OCI-LY7 (cell line): ENCODE measurements around the gene MSTN. TPM values are rescaled to one million over a fixed set of nuclear protein-coding genes. Genes with fewer than 3 reads are reported as not detected.

Experiments
- BruUV-seq: library from RNA; stranded (reverse); fragments of 400-500 nt; replicated peaks from 2 replicates; lab custom pipeline; 2021; lab: Mats Ljungman, UMichigan
- CTCF ChIA-PET: fragments of 300-600 bp; sonication (Branson Sonifier 250); formaldehyde crosslinking; loops from one replicate; lab custom pipeline; 2022; ENCODE audit warnings: antibody characterized with exemption; ENCODE audit not compliant: unreplicated experiment; lab: Charles Lee
- POLR2A ChIA-PET: fragments of 300-600 bp; sonication (Branson Sonifier 250); formaldehyde crosslinking; loops from one replicate; lab custom pipeline; 2022; ENCODE audit warnings: antibody characterized with exemption; lab: Charles Lee
- DNase-seq: peaks from one replicate; pipeline ENCODE4 v3.0.0-alpha.2; 2015; ENCODE audit warnings: low spot score
- H2AFZ ChIP-seq: fragments of 200-600 bp; sonication (generic), shearing (Covaris generic); 2 replicates; pipeline ENCODE4 v1.6.1; 2014; ENCODE audit warnings: mild to moderate bottlenecking, antibody characterized with exemption, low read length, moderate library complexity
- H3K27ac ChIP-seq: fragments of 200-600 bp; sonication (generic); 2 replicates; pipeline ENCODE4 v1.5.1; 2014; ENCODE audit warnings: mixed run types, low read depth, mild to moderate bottlenecking, moderate library complexity, low read length, inconsistent platforms; ENCODE audit not compliant: poor library complexity, severe bottlenecking
- H3K36me3 ChIP-seq: fragments of 200-600 bp; sonication (generic); 2 replicates; pipeline ENCODE4 v1.6.1; 2014; ENCODE audit warnings: mild to moderate bottlenecking, antibody characterized with exemption, low read length, moderate library complexity, mixed read lengths; ENCODE audit not compliant: insufficient read depth
- H3K4me1 ChIP-seq: fragments of 200-600 bp; sonication (generic); 2 replicates; pipeline ENCODE4 v1.5.1; 2014; ENCODE audit warnings: mild to moderate bottlenecking, low read length; ENCODE audit not compliant: insufficient read depth, poor library complexity, severe bottlenecking
- H3K4me2 ChIP-seq: fragments of 200-600 bp; sonication (generic); 2 replicates; pipeline ENCODE4 v1.6.1; 2014; ENCODE audit warnings: mild to moderate bottlenecking, low read length
- H3K4me3 ChIP-seq: fragments of 200-600 bp; sonication (generic); 2 replicates; pipeline ENCODE4 v1.5.1; 2014; ENCODE audit warnings: mild to moderate bottlenecking, low read depth, low read length; ENCODE audit not compliant: poor library complexity, severe bottlenecking
- H3K79me2 ChIP-seq: fragments of 200-600 bp; sonication (generic); 2 replicates; pipeline ENCODE4 v1.6.1; 2016; ENCODE audit warnings: low read depth, mild to moderate bottlenecking, low read length, moderate library complexity, mixed read lengths; ENCODE audit not compliant: insufficient read depth
- H3K9me2 ChIP-seq: fragments of 200-600 bp; sonication (generic); 2 replicates; pipeline ENCODE4 v1.6.1; 2016; ENCODE audit warnings: mild to moderate bottlenecking, low read length, mixed read lengths; ENCODE audit not compliant: insufficient read depth
- H3K9me3 ChIP-seq: fragments of 200-600 bp; sonication (generic); 2 replicates; pipeline ENCODE4 v1.6.1; 2014; ENCODE audit warnings: mild to moderate bottlenecking, mixed run types, low read length, mixed read lengths
- H4K20me1 ChIP-seq: fragments of 200-600 bp; sonication (generic); 2 replicates; pipeline ENCODE4 v1.6.1; 2014; ENCODE audit warnings: mild to moderate bottlenecking, antibody characterized with exemption, low read length, moderate library complexity, mixed read lengths; ENCODE audit not compliant: insufficient read depth
- EZH2phosphoT487 ChIP-seq: fragments of 200-600 bp; sonication (generic); IDR thresholded peaks from 2 replicates; pipeline ENCODE4 v1.6.1; 2018; ENCODE audit warnings: low read depth, borderline replicate concordance, mild to moderate bottlenecking, mixed run types, antibody characterized with exemption, low read length, moderate library complexity, mixed read lengths
- intact Hi-C: fragments of 100-400 bp; cut with micrococcal nuclease; formaldehyde crosslinking; loops from one replicate; pipeline ENCODE4 v1.10.0; 2022; ENCODE audit not compliant: unreplicated experiment
- total RNA-seq, 2 experiments: library from RNA; depleted of rRNA in 1 of 2; stranded (reverse); fragments of >200 nt in 1 of 2; shearing (Covaris generic) in 1 of 2; gene quantifications; 2 replicates each; pipeline ENCODE4 v1.2.3, GENCODE V29; 2014 to 2022
- TF ChIP-seq, protein P1 (sequence below): fragments of 200-600 bp; sonication (generic); conservative IDR thresholded peaks from 2 replicates; pipeline ENCODE4 v1.5.1; 2014; ENCODE audit warnings: mild to moderate bottlenecking, antibody characterized with exemption, low read length, moderate library complexity, mixed read lengths

MSTN gene
- total RNA-seq, 2 experiments from 2014 or later, result not detected

DNA sequence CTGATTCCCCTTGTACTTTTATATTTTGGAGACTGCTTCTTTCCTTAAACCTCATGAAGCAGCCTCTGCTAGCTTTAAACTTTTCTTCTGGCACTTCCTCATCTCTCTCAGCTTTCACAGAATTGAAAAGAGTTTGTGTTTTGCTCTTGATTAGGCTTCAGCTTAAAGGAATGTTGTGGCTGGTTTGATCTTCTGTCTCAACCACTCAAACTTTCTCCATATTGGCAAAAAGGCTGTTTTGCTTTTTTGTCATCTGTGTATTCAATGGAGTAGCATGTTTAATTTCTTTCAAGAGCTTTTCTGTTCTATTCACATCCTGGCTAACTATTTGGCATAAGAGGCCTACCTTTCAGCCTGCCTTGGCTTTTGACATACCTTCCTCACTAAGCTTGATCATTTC is 36.3 kb upstream of the MSTN start:
- BruUV-seq, result no TSS peak
- Histone ChIP-seq H3K4me2 (no peak overlapping the region), H3K36me3 (no peaks in the 10 kb centered on the region), H3K4me1 (no peaks in the 10 kb centered on the region), H3K79me2 (no peaks in the 10 kb centered on the region), H3K4me3 (no peak overlapping the region), H3K9me2 (no peaks in the 10 kb centered on the region), H2AFZ (no peak overlapping the region), H3K9me3 (no peaks in the 10 kb centered on the region), H3K27ac (no peak overlapping the region), H4K20me1 (no peaks in the 10 kb centered on the region)
- no peak for DNase-seq
- intact Hi-C loops, result no loop called here
- POLR2A ChIA-PET, result interaction anchor here (1.1 to 1.4 kb wide), 2 partner anchors 8 to 27 kb away, joined by 3 to 5 read pairs; no protein-coding TSS in a partner anchor
- CTCF ChIA-PET, result no interaction called here
- TF ChIP-seq, protein P1, sequence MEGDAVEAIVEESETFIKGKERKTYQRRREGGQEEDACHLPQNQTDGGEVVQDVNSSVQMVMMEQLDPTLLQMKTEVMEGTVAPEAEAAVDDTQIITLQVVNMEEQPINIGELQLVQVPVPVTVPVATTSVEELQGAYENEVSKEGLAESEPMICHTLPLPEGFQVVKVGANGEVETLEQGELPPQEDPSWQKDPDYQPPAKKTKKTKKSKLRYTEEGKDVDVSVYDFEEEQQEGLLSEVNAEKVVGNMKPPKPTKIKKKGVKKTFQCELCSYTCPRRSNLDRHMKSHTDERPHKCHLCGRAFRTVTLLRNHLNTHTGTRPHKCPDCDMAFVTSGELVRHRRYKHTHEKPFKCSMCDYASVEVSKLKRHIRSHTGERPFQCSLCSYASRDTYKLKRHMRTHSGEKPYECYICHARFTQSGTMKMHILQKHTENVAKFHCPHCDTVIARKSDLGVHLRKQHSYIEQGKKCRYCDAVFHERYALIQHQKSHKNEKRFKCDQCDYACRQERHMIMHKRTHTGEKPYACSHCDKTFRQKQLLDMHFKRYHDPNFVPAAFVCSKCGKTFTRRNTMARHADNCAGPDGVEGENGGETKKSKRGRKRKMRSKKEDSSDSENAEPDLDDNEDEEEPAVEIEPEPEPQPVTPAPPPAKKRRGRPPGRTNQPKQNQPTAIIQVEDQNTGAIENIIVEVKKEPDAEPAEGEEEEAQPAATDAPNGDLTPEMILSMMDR, result no peak
- no peak for TF ChIP-seq EZH2phosphoT487

DNA sequence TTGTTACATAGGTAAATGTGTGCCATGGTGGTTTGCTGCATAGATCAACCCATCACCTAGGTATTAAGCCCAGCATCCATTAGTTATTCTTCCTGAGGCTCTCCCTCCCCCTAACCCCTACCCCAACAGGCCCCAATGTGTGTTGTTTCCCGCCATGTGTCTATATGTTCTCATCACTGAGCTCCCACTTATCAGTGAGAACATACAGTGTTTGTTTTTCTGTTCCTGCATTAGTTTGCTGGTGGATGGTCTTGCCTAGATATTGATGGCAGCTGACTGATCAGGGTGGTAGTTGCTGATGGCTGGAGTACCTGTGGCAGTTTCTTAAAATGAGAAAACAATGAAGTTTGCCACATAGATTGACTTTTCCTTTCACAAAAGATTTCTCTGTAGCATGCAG is 34.6 kb upstream of the MSTN start:
- Histone ChIP-seq H3K4me3 (no peak overlapping the region), H3K9me3 (no peaks in the 10 kb centered on the region), H3K36me3 (no peaks in the 10 kb centered on the region), H3K4me2 (no peak overlapping the region), H3K79me2 (no peaks in the 10 kb centered on the region), H3K27ac (no peak overlapping the region), H3K9me2 (no peaks in the 10 kb centered on the region), H2AFZ (no peak overlapping the region), H3K4me1 (no peaks in the 10 kb centered on the region), H4K20me1 (no peaks in the 10 kb centered on the region)
- CTCF ChIA-PET, result no interaction called here
- TF ChIP-seq EZH2phosphoT487, result no peak
- TF ChIP-seq, protein P1, result no peak
- intact Hi-C loops, result no loop called here
- POLR2A ChIA-PET, result interaction anchor here (0.6 kb wide), 1 partner anchor 203 kb away, joined by 7 read pairs; no protein-coding TSS in a partner anchor
- DNase-seq, result no peak
- no TSS peak for BruUV-seq

DNA sequence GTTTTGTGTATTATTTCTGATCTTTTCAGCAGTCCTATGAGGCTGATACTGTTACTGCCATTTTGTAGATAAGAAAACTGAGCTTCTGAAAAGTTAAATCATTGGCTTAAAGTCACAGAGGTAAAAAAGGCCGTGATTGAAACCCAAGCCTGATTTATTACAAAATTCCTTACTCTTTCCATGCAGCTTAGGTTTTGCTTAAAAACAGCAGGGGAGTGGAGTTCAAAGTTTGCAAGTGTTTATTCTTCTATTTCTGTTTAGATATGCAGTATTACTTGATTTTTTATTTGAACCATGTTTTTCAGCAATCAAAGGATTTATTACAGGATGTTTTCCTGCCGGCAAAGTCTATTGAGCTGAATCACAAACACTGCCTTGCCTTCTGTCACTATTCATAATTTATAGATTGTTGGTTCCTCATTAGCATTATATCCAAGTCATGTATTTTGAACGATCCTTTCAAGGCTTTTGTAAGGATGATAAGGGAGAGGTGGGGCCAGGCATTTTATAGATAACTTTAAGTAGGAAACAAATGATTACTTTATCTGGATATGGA is 31.9 kb upstream of the MSTN start:
- Histone ChIP-seq H2AFZ (no peak overlapping the region), H3K36me3 (no peaks in the 10 kb centered on the region), H3K4me2 (no peak overlapping the region), H3K4me3 (no peak overlapping the region), H3K27ac (no peak overlapping the region), H4K20me1 (no peaks in the 10 kb centered on the region), H3K9me2 (no peaks in the 10 kb centered on the region), H3K9me3 (no peaks in the 10 kb centered on the region), H3K79me2 (no peaks in the 10 kb centered on the region), H3K4me1 (no peaks in the 10 kb centered on the region)
- intact Hi-C loops, result no loop called here
- TF ChIP-seq EZH2phosphoT487, result no peak
- TF ChIP-seq, protein P1, result no peak
- POLR2A ChIA-PET, result interaction anchor here (0.6 to 1.1 kb wide), 5 partner anchors 11 to 335 kb away, joined by 3 to 5 read pairs (median 4); no protein-coding TSS in a partner anchor
- BruUV-seq, result no TSS peak
- CTCF ChIA-PET, result no interaction called here
- no peak for DNase-seq
